NCI-H2196 (cell line): ENCODE data around the gene PIK3R1.

ENCODE experiments used
- DNase-seq: peaks from one replicate; lab custom pipeline; 2025; ENCODE audit not compliant: unreplicated experiment; lab: John Stamatoyannopoulos, UW

Gene PIK3R1

DNA sequence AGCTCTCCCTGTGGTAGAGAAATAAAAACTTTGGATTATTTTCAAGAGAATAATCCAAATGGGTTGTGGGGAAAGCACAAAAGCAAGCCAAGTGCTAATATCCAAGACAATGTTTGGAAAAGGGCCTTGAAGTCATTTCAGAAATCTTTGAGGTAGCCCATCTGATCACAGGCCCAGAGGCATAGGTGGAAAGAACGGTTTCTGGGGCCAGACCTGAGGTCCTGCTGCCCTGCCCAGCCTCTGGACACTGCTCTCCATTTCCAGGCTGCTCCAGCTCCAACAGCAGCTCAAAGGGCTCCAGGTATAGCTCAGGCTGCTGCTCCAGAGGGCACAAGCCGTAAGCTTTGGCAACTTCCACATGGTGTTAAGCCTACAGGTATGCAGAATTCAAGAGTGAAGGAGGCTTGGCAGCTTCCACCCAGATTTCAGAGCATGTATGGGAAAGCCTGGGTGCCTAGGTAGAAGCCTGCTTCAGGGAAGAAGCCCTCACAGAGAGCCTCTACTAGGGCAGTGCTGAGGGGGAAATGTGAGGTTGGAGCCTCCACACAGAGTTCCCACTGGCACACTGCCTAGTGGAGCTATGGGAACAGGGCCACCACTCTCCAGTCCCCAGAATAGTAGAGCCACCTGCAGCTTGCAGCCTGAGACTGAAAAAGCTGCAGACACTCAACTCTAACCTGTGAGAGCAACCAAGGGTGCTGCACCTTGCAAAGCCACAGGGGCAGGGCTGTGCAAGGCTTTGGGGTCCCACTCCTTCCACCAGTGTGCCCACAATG lies 133.1 kb downstream of the PIK3R1 start:
- no peak for DNase-seq

DNA sequence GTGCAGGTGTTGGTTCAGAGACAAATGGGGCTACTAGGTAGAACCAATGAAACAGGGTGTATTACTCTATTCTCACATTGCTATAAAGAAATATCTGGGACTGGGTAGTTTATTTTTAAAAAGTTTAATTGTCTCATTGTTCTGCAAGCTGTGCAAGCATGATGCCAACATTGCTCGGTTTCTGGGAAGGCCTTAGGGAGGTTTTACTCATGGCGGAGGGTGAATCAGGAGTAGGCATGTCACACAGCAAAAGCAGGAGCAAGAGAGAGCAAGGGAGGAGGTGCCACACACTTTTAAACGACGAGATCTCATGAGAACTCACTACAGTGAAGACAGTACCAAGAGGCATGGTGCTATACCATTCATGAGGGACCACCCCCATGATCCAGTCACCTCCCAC lies 134.6 kb downstream of the PIK3R1 start:
- DNase-seq, result no peak
